ENCODE data around the gene ABCA1.
"Not testable (repeated sequence)": the region's sequence is repeated elsewhere in the genome, so short reads cannot be mapped to it uniquely, and the experiment has no call there.

Gene ABCA1

DNA sequence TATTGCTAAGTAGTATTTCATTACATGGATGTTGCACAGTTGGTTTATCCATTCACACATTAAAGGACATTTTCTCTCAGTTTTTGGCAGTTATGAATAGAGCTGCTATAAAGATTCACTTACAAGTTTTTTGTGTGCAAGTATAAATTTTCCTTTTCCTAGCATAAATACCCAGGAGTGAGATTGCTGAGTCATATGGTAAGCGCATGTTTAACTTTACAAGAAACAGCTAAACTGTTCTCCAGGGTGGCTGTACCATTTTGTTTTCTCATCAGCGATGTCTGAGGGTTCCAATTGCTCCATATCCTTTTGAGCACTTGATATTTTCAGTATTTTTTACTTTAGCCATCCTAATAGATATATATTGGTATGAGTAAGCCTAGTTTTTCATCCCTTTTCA, 16.4 kb upstream of the ABCA1 start:
- DNase-seq, result no peak

DNA sequence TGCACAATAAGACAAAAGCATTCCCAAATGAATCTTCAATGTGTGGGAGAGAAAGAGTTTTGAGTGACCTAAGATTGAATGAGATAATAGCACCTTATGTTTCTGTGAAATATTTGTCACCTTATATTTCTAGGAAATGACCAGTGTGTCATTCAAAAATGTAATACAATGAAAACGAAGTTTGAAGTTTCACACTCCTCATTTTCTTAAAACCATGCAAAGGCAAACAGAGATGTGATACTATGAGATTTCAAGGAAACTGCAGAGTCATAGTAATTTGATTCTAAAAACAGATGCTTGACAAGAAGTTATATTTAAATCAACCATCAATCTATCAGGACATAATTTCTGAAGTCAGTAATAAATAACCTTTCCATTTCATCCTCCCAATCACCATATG, 13.6 kb upstream of the ABCA1 start:
- no peak for DNase-seq

DNA sequence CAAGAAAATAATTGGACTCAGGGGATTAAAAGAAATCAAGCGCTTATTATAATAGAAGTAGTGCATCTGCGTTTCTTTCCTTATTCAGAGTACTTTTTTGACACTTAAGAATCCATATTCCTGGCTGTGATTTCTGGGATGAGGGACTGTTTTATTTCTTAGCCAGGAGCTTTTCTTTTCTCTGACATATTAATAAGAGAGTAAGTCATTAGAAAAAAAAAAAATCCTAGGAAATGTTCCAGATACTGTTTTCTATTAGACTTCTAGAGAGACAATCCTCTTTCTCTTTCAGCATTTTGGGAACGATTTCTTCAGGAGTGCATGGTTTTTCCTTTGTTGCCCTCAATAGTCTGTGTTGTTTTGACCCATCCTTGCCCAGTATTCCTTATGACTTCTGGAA, 8.3 kb upstream of the ABCA1 start:
- no peak for DNase-seq

DNA sequence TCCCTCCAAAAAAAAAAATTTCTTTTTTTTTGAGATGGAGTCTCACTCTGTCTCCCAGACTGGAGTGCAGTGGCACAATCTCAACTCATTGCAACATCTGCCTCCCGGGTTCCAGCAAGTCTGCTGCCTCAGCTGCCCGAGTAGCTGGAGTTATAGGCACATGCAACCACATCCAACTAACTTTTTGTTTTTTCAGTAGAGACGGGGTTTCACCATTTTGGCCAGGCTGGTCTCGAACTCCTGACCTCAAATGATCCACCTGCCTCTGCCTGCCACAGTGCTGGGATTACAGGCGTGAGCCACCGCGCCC, 7.5 kb upstream of the ABCA1 start:
- not testable (repeated sequence) for DNase-seq

DNA sequence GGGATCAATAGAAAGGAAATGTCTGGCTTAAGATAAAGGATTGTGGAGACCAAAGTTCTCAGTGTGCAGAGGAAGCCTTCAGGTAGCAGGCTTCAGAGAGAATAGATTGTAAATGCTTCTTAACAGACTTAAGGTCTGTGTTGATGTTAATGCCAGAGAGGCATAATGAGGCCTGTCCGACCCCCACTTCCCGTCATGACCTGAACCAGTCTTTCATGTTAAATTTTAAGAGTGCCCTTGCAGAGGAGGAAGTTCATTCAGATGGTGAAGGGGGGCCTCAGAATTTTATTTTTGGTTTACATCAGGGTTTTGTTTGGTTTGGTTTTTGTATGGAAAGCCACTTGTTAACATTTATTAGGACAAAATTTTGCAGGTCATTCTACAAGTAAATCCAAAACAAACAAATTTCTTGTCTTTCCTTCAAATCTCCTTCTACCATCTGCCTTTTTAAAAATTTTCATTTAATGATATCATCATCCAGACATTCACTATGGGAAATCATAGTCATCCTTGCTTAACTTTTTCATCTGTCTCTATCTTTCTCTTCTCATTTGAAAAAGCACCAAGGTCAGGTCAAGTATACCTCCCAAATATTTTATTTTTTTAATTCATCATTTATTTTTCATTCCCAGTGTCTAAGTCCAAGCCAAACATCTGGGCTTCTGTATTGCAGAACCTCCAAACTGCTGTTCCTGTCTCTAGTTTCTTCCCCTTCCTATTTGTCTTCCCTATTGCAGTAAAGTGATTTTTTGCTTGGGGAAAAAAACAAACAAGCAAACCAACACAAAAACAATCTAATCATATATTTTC, 6.9 kb upstream of the ABCA1 start:
- no peak for DNase-seq

DNA sequence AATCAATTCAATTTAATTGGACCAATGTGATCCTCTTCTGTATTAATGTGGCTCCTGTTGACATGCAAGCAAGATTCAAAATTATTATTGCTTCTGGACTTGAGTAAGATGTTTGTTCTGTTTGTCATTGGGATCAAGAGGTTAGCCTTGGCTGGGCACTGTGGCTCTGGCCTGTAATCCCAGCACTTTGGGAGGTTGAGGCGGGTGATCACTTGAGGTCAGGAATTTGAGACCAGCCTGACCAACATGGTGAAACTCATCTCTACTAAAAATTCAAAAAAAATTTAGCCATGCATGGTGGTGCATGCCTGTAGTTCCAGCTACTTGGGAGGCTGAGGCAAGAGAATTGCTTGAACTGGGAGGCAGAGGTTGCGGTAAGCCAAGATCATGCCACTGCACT, 5.1 kb upstream of the ABCA1 start:
- not testable (repeated sequence) for DNase-seq

DNA sequence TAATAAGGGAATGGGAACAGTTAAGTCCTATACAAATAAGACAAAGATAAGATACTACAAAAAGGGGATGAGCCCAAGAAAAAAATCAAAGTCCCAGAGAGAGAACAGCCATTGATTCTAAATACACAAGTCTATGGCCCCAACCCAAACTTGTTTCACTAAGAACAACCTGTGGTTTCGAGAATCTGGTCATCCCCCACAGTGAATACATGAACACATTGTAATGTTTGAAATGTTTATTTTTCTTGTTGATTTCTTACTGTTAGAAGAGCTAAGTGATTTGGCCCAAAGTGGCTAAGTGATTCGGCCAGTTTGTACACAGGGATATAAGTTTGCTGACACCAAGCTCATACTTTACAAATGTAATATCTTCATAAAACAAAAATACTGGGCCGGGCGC, 3.3 kb upstream of the ABCA1 start:
- no peak for DNase-seq

DNA sequence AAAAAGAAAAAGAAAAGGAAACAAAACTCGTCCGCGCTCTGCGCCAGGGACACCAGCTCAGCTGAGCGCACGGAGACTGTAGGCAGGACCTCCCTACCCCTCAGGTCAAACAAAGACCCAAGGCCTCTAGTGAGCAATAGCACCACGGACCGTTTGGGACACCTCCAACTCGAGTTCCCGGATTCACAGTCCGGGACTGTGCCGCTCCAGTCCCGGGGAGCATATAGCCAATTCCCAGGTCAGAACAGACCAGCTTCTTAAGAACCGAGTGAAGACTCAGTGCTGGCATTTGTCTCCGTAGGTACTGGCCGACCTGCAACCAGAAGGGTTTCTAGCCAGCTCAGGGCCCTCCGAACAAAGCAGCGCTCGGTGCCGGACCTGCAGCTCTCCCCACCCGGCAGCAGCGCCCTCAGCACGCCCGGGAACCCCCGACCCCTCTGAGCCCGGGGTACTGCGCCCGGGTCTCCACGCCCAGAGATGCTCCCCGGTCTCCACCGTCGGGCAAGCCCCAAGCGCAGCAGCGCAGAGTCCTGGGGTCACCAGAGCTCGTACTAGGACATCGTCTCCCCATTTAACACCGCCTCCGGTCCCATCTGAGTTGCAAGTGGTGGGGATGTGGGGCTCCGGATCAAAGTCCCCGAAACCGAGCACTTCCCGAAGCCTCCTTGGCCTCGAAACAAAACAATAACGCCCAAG, 591 bp downstream of the ABCA1 start:
- DNase-seq, result peak; percentile 16

DNA sequence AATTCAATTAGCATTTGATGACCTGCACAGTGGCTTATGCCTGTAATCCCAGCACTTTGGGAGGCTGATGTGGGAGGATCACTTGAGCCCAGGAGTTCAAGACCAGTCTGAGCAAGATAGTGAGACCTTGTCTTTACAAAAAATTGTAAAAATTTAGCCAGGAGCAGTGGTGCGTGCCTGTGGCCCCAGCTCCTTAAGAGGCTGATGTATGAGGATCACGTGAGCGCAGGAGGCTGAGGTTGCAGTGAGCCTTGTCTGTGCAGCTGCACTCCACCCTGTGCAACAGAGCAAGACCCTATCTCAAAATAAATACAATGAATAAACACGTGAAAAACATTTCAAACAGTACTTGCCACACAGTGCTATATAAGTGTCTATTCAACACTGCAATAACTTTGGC, 4.2 kb downstream of the ABCA1 start:
- no peak for DNase-seq

DNA sequence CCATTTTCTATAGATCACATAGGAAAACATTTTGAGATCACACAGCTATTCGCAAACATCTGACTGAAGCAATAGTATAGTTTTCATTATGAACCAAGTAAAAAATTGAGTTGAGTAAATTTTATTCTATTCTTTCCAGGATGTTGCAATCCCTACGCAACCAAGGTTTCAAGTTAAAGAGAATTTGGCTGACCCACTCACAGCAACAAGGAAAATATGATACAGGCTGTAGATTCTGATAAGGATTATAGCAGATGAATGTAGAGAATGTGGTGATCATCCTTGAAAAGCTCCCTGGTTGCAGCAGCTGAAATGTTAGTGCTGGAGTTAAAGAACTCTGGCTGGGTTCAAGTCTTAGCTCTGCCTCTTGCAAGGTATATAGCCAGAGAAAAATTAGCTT, 4.7 kb downstream of the ABCA1 start:
- DNase-seq, result no peak

DNA sequence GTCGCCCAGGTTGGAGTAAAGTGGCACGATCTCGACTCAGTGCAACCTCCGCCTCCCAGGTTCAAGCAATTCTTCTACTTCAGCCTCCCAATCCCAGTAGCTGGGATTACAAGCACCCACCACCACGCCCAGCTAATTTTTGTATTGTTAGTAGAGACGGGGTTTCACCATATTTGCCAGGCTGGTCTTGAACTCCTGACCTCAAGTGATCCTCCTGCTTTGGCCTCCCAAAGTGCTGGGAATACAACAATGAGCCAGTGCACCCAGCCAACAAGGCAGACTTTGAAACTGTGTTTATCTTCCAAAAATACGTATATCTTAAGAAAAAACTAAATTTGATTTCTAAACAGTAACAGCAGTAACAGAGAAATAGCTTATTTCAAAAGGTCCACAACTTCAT, 5.2 kb downstream of the ABCA1 start:
- DNase-seq, result not testable (repeated sequence)

DNA sequence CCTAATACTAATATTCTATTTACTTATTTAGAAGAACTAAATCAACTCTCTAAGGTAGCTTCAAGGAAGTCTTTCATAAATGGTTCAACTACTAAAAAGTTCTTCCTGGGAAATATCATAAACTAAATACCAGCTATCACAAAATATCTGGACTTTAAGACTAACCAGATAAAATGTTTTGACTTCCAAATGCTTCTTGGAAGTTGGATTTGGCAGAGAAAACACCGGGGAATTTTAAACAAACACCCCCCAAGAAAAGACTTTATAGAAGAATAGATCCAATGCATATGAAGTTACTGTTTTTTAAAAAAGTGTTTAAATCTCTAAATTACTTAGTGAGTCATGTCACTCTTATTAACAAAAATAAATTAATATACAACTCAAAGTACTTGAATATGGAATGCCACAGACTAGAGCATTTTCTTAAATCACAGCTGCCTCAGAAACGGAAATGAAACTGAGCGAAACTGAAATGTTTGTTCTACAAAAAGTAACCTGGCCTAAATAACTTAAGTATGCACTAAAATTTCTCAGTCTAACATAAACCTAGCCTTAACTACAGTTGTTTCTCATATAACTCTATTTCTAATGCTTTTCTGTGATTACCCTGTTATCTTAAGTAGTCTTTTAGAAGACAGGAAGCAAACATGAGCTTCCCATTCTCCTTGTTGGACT, 6.8 kb downstream of the ABCA1 start:
- no peak for DNase-seq

DNA sequence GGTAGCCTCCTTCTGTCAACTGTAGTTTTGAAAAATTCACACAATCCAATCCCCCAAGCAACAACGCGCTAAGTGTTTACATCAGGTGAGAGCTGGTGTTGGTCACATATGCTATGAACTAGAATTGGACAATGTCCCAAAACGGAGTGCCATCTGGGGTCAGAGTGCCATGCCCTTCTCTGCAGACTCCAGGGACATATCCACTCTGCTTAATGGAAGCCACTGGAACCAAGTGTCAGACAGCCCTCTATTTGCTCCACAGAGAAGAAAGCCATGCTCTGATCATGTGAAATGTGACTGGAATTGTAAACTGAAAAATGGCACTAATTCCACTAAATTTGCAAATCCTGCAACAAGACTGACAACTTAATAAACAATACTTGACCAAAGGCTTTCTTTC, 12.2 kb downstream of the ABCA1 start:
- DNase-seq, result no peak

DNA sequence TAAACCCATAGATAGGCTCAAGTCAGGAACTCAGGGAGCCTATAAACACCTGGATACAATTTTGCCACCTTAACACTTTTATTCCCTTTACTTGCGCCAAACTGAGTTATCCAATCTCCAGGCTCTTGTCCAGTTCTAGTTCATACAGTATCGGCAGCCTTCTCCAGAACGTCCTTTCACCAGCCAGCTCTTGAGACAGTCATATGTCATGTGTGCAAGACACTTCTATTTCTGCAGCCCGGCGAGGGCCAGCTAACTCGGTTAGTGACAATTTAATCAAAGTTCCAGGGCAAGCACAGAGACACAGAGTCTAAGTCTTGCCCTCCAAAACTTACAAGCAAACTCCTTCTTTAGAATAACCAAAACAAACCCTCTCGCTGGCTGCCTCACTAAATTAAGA, 12.9 kb downstream of the ABCA1 start:
- DNase-seq, result no peak

DNA sequence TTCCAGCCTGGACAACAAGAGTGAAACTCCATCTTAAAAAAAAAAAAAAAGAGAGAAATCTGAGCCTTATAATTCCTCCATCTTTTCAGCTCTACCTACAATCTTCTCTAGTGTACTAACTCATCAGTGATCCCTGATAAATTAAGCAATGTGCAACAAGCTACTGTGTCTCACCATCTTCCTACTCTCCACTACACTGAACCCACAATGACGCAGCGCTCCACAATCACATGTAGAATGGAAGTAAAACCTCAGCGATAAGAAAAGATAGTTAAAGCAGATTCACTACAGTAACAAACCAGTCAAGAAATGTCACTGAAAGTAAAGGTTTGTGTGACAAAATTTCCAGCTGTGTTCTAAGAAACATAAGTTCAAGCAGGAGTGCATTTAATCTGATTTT, 13.5 kb downstream of the ABCA1 start:
- DNase-seq, result no peak

DNA sequence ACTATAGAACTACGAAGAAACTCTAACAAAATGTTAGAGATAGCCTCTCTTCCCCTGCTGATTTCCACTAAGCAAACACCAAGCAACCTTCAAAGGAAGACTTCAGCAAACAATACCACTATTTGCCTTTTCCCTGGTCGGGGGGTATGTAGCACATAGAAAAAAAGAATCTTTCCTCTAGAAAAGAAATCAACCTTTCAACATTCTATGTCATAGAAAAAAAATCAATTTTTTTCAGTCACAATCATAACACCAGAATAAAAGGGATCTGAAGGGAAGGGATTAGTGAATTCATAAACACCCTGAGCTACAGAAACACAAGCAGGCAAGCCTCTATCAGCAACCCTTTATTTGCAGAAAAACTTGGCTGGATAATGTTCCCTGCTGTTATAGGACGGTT, 15.3 kb downstream of the ABCA1 start:
- no peak for DNase-seq

DNA sequence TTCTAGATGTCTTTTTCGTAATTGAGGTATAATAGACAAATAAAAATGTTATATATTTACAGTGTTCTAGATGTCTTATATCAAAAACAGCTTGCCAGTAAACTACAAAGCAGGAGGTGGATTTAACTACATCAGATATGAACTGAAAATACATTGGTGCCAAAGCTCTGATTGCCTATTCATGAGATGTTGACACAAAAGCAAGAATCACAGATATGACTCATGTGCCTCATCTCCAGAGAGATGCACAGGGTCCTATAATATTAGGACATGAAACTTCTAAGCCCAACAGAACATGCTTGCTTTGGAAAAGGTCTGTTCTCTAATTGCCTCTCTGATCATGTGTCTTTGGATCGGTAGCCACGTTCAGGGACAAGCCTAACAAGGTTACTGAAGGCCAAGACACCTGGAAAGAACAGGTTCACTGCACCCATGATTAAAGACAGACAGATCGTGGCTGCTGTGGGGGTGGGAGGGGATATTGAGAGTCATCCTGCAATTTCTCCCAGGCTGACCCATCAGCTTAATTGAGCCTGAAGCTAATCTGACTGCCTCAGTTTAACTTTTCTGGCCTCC, 16.8 kb downstream of the ABCA1 start:
- no peak for DNase-seq

DNA sequence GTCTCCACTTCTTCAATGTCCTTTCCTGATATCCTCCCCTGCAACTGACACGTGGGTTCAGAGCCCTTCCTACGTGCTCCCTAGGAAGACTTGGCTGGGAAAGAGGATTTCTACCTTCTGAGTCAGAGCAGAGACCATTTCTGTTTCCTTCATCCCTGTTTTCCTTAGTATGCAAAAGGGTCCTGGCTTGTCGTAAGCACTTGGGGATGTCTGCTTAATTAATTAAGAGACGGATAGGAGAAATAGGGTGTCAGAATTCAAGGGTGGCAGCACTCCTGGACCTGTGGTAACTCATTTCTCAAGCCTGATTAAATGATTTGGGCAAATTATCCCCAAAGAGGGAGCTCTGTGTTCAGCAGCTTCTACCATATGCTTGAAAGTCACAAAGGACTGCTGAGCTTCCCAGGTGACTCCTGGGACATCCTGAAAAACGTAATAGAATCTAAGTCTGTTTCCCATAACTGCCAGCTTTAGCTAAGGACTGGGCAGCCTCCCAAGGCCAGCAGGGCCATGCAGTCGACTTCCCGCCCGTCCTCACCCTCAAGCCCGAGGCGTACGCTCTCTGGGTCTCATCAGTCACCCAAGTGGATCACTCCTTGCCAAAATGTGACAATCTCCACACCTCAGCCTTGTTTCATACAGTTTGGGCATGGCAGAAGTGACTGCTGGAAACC, 20.5 kb downstream of the ABCA1 start:
- DNase-seq, result no peak

DNA sequence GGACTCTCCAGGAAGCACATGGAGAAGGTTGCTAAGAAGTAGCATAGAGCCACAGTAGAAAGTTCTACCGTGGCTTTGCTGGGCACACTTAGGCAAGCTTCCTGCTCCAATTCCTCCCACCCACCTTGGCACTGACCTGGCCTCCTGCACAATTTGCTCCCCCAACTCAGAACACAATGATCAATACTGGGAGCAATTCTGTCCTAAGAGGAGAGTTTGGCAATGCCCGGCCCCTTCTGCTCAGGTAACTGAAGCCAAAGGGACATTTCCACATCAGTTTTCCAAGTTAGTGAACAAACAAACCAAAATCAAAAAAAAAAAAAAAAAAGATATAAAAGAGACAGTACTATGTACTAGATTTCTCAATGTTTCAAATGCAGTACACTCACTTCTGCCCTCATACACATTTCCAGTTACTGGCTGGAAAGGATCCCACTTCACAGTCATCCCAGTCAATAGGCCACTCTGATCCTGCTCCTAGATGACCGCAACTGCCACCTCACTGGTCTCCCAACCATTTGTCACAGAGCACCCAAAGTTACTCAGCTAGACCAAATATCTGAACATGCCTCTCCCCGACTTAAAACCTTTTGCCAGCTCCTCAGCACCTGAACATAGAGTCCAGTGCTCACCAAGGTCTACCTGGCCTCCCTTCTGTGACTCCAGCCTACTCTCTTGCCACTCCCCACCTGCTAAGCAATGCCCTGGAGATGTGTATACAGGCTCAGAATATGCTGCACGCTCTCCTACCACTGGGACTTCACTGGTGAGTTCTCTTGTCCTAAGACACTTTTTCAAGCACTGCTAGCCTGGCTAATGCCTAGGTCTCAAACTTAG, 21.3 kb downstream of the ABCA1 start:
- no peak for DNase-seq

DNA sequence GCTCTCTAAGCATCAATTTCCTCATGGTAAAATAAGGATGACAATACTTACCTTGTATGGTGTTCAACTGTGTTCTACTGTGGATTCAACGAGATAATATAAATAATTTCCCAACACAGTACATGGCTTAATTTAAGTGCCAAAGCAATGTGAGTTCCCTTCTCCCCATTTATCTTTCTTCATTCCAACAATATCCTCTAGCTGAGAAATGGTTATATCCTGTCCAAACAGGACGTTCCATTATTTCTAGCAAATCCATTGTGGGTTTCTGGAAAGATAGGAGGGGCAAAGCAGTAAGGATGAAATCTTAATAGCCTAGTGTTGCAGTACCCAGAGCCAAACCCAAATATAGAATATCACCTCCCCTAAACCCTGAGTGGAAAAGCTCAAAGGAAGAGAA, 22.0 kb downstream of the ABCA1 start:
- DNase-seq, result no peak

DNA sequence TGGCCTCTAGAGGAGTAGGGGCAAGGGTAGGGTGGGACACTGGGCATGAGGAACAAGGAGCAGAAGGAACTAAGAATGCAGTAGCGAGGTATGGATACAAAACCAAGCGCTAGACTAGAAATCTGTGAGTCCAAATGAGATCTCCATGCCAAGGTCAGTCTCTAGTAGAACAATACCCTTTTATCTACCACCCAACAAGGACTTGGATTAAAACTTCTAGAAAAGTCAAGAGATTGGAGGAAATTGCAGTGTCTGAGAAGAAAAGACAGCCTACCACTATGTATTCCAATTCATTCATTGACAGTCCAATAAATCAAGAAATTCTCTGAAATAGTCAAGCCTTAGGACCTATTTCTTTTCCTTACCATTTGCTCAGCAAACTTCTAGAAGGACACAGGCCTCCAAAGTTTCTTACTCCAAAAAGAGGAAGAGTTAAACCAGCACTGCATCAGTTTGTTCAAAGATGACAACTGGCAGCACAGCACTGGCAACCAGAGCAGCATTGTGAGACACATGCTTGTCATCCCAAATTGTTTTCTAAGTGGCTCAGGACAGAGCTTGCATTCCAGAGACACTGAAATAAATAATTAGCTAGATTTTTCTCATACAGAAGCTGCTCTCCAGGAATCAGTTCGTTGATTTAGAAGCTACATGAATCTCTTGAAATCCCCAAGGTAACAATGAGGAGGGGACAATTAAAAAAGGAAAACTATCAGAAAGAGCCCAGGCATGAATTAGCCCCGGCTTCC, 22.6 kb downstream of the ABCA1 start:
- DNase-seq, result no peak

DNA sequence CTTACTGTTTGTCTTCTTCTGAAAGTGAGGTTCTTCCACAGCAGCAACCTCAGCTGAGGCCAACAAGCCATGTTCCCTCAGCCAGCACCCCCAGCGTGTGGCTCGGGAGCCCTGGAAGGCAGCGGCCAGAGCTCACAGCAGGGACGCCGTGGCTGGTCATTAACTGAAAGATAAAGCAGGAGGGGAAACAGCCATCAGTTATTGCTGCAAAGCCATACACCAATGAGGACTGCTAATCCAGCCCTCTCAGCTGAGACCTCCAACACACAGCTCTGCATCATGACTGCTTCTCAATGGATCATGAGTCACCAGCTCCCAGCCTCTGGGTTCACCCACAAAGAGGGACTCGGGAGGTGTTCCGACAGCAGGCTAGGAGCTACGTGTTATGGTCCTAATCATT, 24.3 kb downstream of the ABCA1 start:
- DNase-seq, result no peak

All from stimulated activated CD4-positive, alpha-beta T cell treated with anti-CD3 and anti-CD28 coated beads, Interleukin-4, amount 100 ng/mL, for 1 hour (primary cell).